HepG2 (cell line): ENCODE results near the gene MEI1. TPM values are rescaled to one million over a fixed set of nuclear protein-coding genes. Genes with fewer than 3 reads are reported as not detected.
A peak's percentile ranks its signal among the peaks of the same experiment; 100 is the strongest.

ENCODE experiments used
- ARID4A ChIP-seq: sonication (generic); formaldehyde crosslinking; IDR thresholded peaks from 2 replicates; pipeline ENCODE4 v1.5.0; 2020; ENCODE audit warnings: mild to moderate bottlenecking, missing genetic modification reagents, borderline replicate concordance
- ATF7 ChIP-seq, 2 experiments: fragments of 450-650 bp in 1 of 2; sonication (generic) in 1 of 2; formaldehyde crosslinking in 1 of 2; IDR thresholded peaks; 2 replicates each; pipeline versions ENCODE4 v1.4.0 to v1.6.1; 2016 to 2020; ENCODE audit warnings: antibody characterized with exemption in 1 of 2, mild to moderate bottlenecking in 1 of 2, missing genetic modification reagents in 1 of 2
- CREM ChIP-seq, 2 experiments: sonication (generic) in 1 of 2; formaldehyde crosslinking in 1 of 2; IDR thresholded peaks; 2 replicates each; pipeline versions ENCODE4 v1.4.0 to v1.6.1; 2016 to 2020; ENCODE audit warnings: antibody characterized with exemption in 1 of 2, mild to moderate bottlenecking in 1 of 2, missing genetic modification reagents in 1 of 2
- FOXJ3 ChIP-seq: sonication (generic); formaldehyde crosslinking; IDR thresholded peaks from 2 replicates; pipeline ENCODE4 v1.4.0; 2020; ENCODE audit warnings: missing genetic modification reagents, mild to moderate bottlenecking, borderline replicate concordance
- HNRNPH1 ChIP-seq: fragments of 200-400 bp; formaldehyde crosslinking; optimal IDR thresholded peaks from 2 replicates; pipeline ENCODE3; 2017; ENCODE audit warnings: mild to moderate bottlenecking, low read depth, low read length
- IRF9 ChIP-seq: sonication (generic); formaldehyde crosslinking; IDR thresholded peaks from 2 replicates; pipeline ENCODE4 v1.8.0; 2022; ENCODE audit warnings: missing genetic modification reagents, mild to moderate bottlenecking, borderline replicate concordance
- MTA1 ChIP-seq: sonication (generic); formaldehyde crosslinking; IDR thresholded peaks from 2 replicates; pipeline ENCODE4 v1.4.0; 2020; ENCODE audit warnings: missing genetic modification reagents, mild to moderate bottlenecking, borderline replicate concordance
- NFYB ChIP-seq: sonication (generic); formaldehyde crosslinking; IDR thresholded peaks from 2 replicates; pipeline ENCODE4 v1.4.0; 2020; ENCODE audit warnings: missing genetic modification reagents
- SP4 ChIP-seq: sonication (generic); formaldehyde crosslinking; IDR thresholded peaks from 2 replicates; pipeline ENCODE4 v1.8.1; 2023; ENCODE audit warnings: mild to moderate bottlenecking, missing genetic modification reagents
- TAF15 ChIP-seq: fragments of 200-400 bp; formaldehyde crosslinking; IDR thresholded peaks from one replicate; pipeline ENCODE4 v1.6.1; 2018; ENCODE audit warnings: mild to moderate bottlenecking, low read depth, low read length; ENCODE audit not compliant: poor library complexity, severe bottlenecking
- TCF7L2 ChIP-seq: IDR thresholded peaks from 2 replicates; pipeline ENCODE4 v1.6.1; 2011; ENCODE audit warnings: mild to moderate bottlenecking, low read depth, low read length, moderate library complexity
- ZBTB21 ChIP-seq: sonication (generic); formaldehyde crosslinking; IDR thresholded peaks from 2 replicates; pipeline ENCODE4 v1.4.0; 2020; ENCODE audit warnings: missing genetic modification reagents
- ZNF253 ChIP-seq: sonication (generic); formaldehyde crosslinking; IDR thresholded peaks from 2 replicates; pipeline ENCODE4 v1.8.0; 2022; ENCODE audit warnings: mild to moderate bottlenecking, missing genetic modification reagents, borderline replicate concordance
- ZNF687 ChIP-seq: sonication (generic); formaldehyde crosslinking; IDR thresholded peaks from 2 replicates; pipeline ENCODE4 v1.5.1; 2020; ENCODE audit warnings: mild to moderate bottlenecking, missing genetic modification reagents, moderate library complexity
- ZNF800 ChIP-seq: sonication (generic); formaldehyde crosslinking; IDR thresholded peaks from 2 replicates; pipeline ENCODE4 v1.4.0; 2020; ENCODE audit warnings: missing genetic modification reagents
- polyA plus RNA-seq, 8 experiments: library from polyadenylated mRNA; depleted of rRNA in 3 of 8; stranded (reverse) in 7 of 8; unstranded in 1 of 8; fragments of >200 nt; fragmentation: Illumina TruSeq in 4 of 8; extraction: Trizol in 4 of 8; gene quantifications; 2 replicates each; pipeline versions ENCODE4 v1.2.1 to v1.2.3, GENCODE V29; 2011 to 2016; ENCODE audit warnings: low read depth in 4 of 8, missing spikeins in 1 of 8, mixed read lengths in 1 of 8; ENCODE audit not compliant: insufficient read depth in 1 of 8
- total RNA-seq, 5 experiments: library from RNA; depleted of rRNA; stranded (reverse); fragments of >200 nt; fragmentation: Illumina TruSeq; extraction: Trizol; gene quantifications; 2 replicates each; pipeline ENCODE4 v1.2.3, GENCODE V29; 2016; ENCODE audit warnings: low read depth in 1 of 5

Gene MEI1
- total and polyA plus RNA-seq, 2 of the 13 experiments (the other 11 are each of a cell fraction or from before 2014, with no cell fraction given) = 0.75 to 1.9 TPM

GRCh38 chr22:41682033-41682807, 17.1 kb upstream of the MEI1 start (continued):
- peak; percentile 91 for TF ChIP-seq ZNF687 (CRISPR knock-in tag)
- no peak for TF ChIP-seq HNRNPH1
- TF ChIP-seq MTA1 = peak; percentile 47; the same call in 1 of the 2 replicates
- peak; percentile 99 for TF ChIP-seq ZBTB21 (CRISPR knock-in tag)
- TF ChIP-seq IRF9 (CRISPR knock-in tag) = 0 out of 2 replicates have a peak, but pooled peaks have one; percentile 47
- no peak for TF ChIP-seq ZNF253
- TF ChIP-seq ATF7 (IDR thresholded peaks at IDR 0.05) = no peak
- TF ChIP-seq ATF7 (CRISPR knock-in tag; IDR thresholded peaks at IDR 0.05) = no peak
- no peak for TF ChIP-seq ZNF800 (CRISPR knock-in tag)
- peak; percentile 89; the same call in 1 of the 2 replicates for TF ChIP-seq ARID4A (CRISPR knock-in tag)
- TF ChIP-seq CREM (IDR thresholded peaks at IDR 0.05) = peak; percentile 98
- TF ChIP-seq CREM (CRISPR knock-in tag; IDR thresholded peaks at IDR 0.05) = peak; percentile 68
- no peak; the same call in 1 of the 2 replicates for TF ChIP-seq NFYB (CRISPR knock-in tag)
- no peak for TF ChIP-seq TCF7L2
- no peak for TF ChIP-seq SP4 (CRISPR knock-in tag)
- TF ChIP-seq TAF15 = no peak
- no peak for TF ChIP-seq FOXJ3 (CRISPR knock-in tag)
